K562 (cell line): ENCODE results near the gene BCL7B. TPM values are rescaled to one million over a fixed set of nuclear protein-coding genes. Genes with fewer than 3 reads are reported as not detected.

Experiments used
- ATAC-seq: fragments of 200-7000 bp; cut with Tn5 transposase; 3 replicates; pipeline ENCODE4 v1.9.1; 2020; ENCODE audit warnings: moderate library complexity
- BruUV-seq: library from RNA; stranded (reverse); fragments of 400-500 nt; replicated peaks from 2 replicates; lab custom pipeline; 2021; lab: Mats Ljungman, UMichigan
- CTCF ChIA-PET: fragments of 300-600 bp; formaldehyde crosslinking; extraction: SDS; loops from one replicate; lab custom pipeline; 2021; ENCODE audit warnings: low intra/inter-chr PET ratio; lab: Yijun Ruan, JAX
- POLR2A ChIA-PET: fragments of 300-600, 350-650 bp; sonication (Branson Sonifier 250); formaldehyde crosslinking; extraction: SDS; loops from one replicate; lab custom pipeline; 2021; ENCODE audit warnings: antibody characterized with exemption, inconsistent platforms; lab: Yijun Ruan, JAX
- DNase-seq, 4 experiments: peaks; one replicate each; pipeline versions ENCODE4 v3.0.0 to v3.0.0-alpha.2; 2011 to 2018; ENCODE audit warnings: low spot score in 3 of 4, mixed read lengths in 3 of 4; ENCODE audit errors: extremely low read depth in 1 of 4
- FAIRE-seq: peaks from 2 replicates; lab custom pipeline; 2011; peaks lifted over from hg19 to GRCh38; lab: Jason Lieb, UNC
- H2AFZ ChIP-seq: 2 replicates; pipeline ENCODE4 v1.6.0; 2011; ENCODE audit warnings: low read depth, low read length, control low read depth, inconsistent platforms
- H3K27ac ChIP-seq: fragments of 200-600 bp; 3 replicates; pipeline ENCODE4 v1.8.0; 2011; ENCODE audit warnings: low read depth, mild to moderate bottlenecking, control low read depth, inconsistent platforms, low read length, moderate library complexity, mixed read lengths; ENCODE audit errors: extremely low read depth
- H3K27me3 ChIP-seq, 2 experiments: fragments of 300-600 bp in 1 of 2; 2 replicates in 1 of 2; 3 replicates in 1 of 2; pipeline versions ENCODE4 v1.6.0 to v1.8.0; 2011; ENCODE audit warnings: inconsistent platforms in 2 of 2, low read length in 2 of 2, mild to moderate bottlenecking in 1 of 2, mixed read lengths in 1 of 2, moderate library complexity in 1 of 2; ENCODE audit not compliant: control insufficient read depth in 2 of 2, insufficient read depth in 2 of 2
- H3K36me3 ChIP-seq: fragments of 300-600 bp; 3 replicates; pipeline ENCODE4 v1.8.0; 2011; ENCODE audit warnings: mild to moderate bottlenecking, low read length, inconsistent platforms; ENCODE audit not compliant: control insufficient read depth, insufficient read depth
- H3K4me1 ChIP-seq, 2 experiments: fragments of 200-600 bp in 1 of 2; replicated peaks in 1 of 2; 2 replicates in 1 of 2; 3 replicates in 1 of 2; pipeline versions ENCODE4 v1.5.1 to v1.8.0; 2011; ENCODE audit warnings: inconsistent platforms in 2 of 2, low read length in 2 of 2, mild to moderate bottlenecking in 1 of 2, mixed read lengths in 1 of 2, moderate library complexity in 1 of 2; ENCODE audit not compliant: control insufficient read depth in 2 of 2, insufficient read depth in 2 of 2
- H3K4me2 ChIP-seq: 2 replicates; pipeline ENCODE4 v1.6.1; 2011; ENCODE audit warnings: low read length, control low read depth, inconsistent platforms, mixed read lengths; ENCODE audit not compliant: insufficient read depth
- H3K4me3 ChIP-seq: fragments of 200-600 bp; sonication (generic), shearing (Covaris generic); 2 replicates; pipeline ENCODE4 v1.5.1; 2016; ENCODE audit warnings: control low read depth, inconsistent platforms
- H3K79me2 ChIP-seq: fragments of 200-600 bp; 3 replicates; pipeline ENCODE4 v1.8.0; 2011; ENCODE audit warnings: low read length, inconsistent platforms; ENCODE audit not compliant: control insufficient read depth, insufficient read depth
- H3K9ac ChIP-seq, 2 experiments: 2 replicates each; pipeline versions ENCODE4 v1.6.0 to v1.6.1; 2011; ENCODE audit warnings: low read depth in 2 of 2, low read length in 2 of 2, control low read depth in 1 of 2, inconsistent platforms in 1 of 2, mild to moderate bottlenecking in 1 of 2, mixed read lengths in 1 of 2; ENCODE audit not compliant: insufficient read depth in 1 of 2
- H3K9me1 ChIP-seq: one replicate; pipeline ENCODE4 v1.6.0; 2011; ENCODE audit warnings: inconsistent platforms, mild to moderate bottlenecking, low read length, moderate library complexity; ENCODE audit not compliant: control insufficient read depth, insufficient read depth
- H3K9me3 ChIP-seq: replicated peaks from 2 replicates; pipeline ENCODE4 v1.5.1; 2011; ENCODE audit warnings: low read depth, low read length, inconsistent platforms; ENCODE audit not compliant: control insufficient read depth, insufficient read depth
- H4K20me1 ChIP-seq: replicated peaks from 2 replicates; pipeline ENCODE4 v1.6.1; 2011; ENCODE audit warnings: low read length, inconsistent platforms, mixed read lengths; ENCODE audit not compliant: control insufficient read depth, insufficient read depth
- BCLAF1 ChIP-seq, 2 experiments: fragments of 450-650 bp in 1 of 2; IDR thresholded peaks; 2 replicates each; pipeline ENCODE4 v1.6.1; 2011 to 2017; ENCODE audit warnings: low read depth in 2 of 2, antibody characterized with exemption in 1 of 2, borderline replicate concordance in 1 of 2, low read length in 1 of 2, mild to moderate bottlenecking in 1 of 2, mixed read lengths in 1 of 2; ENCODE audit not compliant: control insufficient read depth in 1 of 2
- CBX1 ChIP-seq: sonication (generic); IDR thresholded peaks from 2 replicates; pipeline ENCODE4 v1.6.1; 2016; ENCODE audit warnings: antibody characterized with exemption, low read depth, mild to moderate bottlenecking
- EWSR1 ChIP-seq: fragments of 450-650 bp; IDR thresholded peaks from 2 replicates; pipeline ENCODE4 v1.6.1; 2018; ENCODE audit warnings: borderline replicate concordance, mild to moderate bottlenecking, low read depth, moderate library complexity; ENCODE audit not compliant: partially characterized antibody
- POLR2G ChIP-seq: fragments of 200-400 bp; formaldehyde crosslinking; IDR thresholded peaks from 2 replicates; pipeline ENCODE4 v1.6.1; 2017; ENCODE audit warnings: low read depth, mild to moderate bottlenecking, antibody characterized with exemption, low read length, moderate library complexity
- RBFOX2 ChIP-seq: fragments of 200-400 bp; formaldehyde crosslinking; IDR thresholded peaks from 2 replicates; pipeline ENCODE4 v1.6.1; 2017; ENCODE audit warnings: low read depth, mild to moderate bottlenecking, low read length, moderate library complexity
- WGBS: fragments of 100-300 bp; shearing (Covaris generic); methylation state at CpG from one replicate; pipeline ENCODE4 v1.1.6; 2016; ENCODE audit warnings: low coverage, mixed read lengths; ENCODE audit not compliant: insufficient coverage; ENCODE audit errors: missing lambda C conversion rate; 5-methylcytosine and 5-hydroxymethylcytosine counted together
- in situ Hi-C: fragments of 300-500 bp; cut with MboI; formaldehyde crosslinking; loops from 4 replicates; pipeline ENCODE4 v1.15.0; 2018; ENCODE audit warnings: inconsistent platforms, mixed read lengths
- intact Hi-C: fragments of 100-400 bp; cut with micrococcal nuclease; formaldehyde crosslinking; loops from 2 replicates; pipeline ENCODE4 v1.14.2; 2022
- polyA plus RNA-seq, 8 experiments: library from polyadenylated mRNA; depleted of rRNA in 4 of 8; stranded (reverse) in 5 of 8; unstranded in 3 of 8; fragments of >200 nt; fragmentation: Nextera tagmentation in 2 of 8; fragmentation: Illumina TruSeq in 1 of 8; extraction: Ambion mirVana in 2 of 8; extraction: Trizol in 1 of 8; gene quantifications; 2 replicates each; pipeline versions ENCODE4 v1.2.1 to v1.2.3, GENCODE V29; 2011 to 2014; ENCODE audit warnings: inconsistent platforms in 1 of 8, missing spikeins in 1 of 8
- total RNA-seq, 7 experiments: library from RNA; depleted of rRNA in 6 of 7; stranded (reverse); fragments of >200 nt in 6 of 7; fragmentation: Illumina TruSeq in 2 of 7; extraction: Trizol in 2 of 7; gene quantifications; 2 replicates each; pipeline versions ENCODE4 v1.2.1 to v1.2.3, GENCODE V29; 2011 to 2021; ENCODE audit warnings: low replicate concordance in 1 of 7

BCL7B gene
- total and polyA plus RNA-seq, 9 of the 15 experiments (the other 6 are each of a cell fraction or from before 2014, with no cell fraction given): 10.0 to 73.2 (median 32.9) TPM

GRCh38 chr7:73573791-73574190 lies 16.3 kb upstream of the BCL7B start:
- Histone ChIP-seq H3K27ac (peak overlapping the region; percentile 73; the same call in 2 of the 3 replicates), H3K36me3 (peaks cover 79% of the 10 kb centered on the region), H3K4me1 (peaks cover 40 to 68% of the 10 kb centered on the region in 2 experiments), H3K9me3 (no peaks in the 10 kb centered on the region), H3K27me3 (no peaks in the 10 kb centered on the region), H3K79me2 (peaks cover 67% of the 10 kb centered on the region), H4K20me1 (peaks cover 38% of the 10 kb centered on the region), H3K9me1 (peaks cover 9% of the 10 kb centered on the region), H2AFZ (no peak overlapping the region), H3K4me3 (no peak overlapping the region), H3K9ac (peak overlapping the region in 1 of 2 experiments; percentile 86; a peak in 2 of 4 replicates), H3K4me2 (no peak overlapping the region; the same call in 1 of the 2 replicates)
- ChIA-PET CTCF (no interaction called here), POLR2A (interaction anchor here (0.6 to 5.6 kb wide), 2 partner anchors 8 to 273 kb away, joined by 3 to 72 read pairs; no protein-coding TSS in a partner anchor)
- DNase-seq: no peak
- TF ChIP-seq BCLAF1 (IDR thresholded peaks at IDR 0.05; ENCODE audit: borderline replicate concordance in 1 of 2, control insufficient read depth in 1 of 2, low read depth in 2 of 2, low read length in 1 of 2) (no peak), RBFOX2 (peak; percentile 51; the same call in 1 of the 2 replicates), POLR2G (peak; percentile 55), CBX1 (no peak), EWSR1 (no peak)
- in situ Hi-C loops (no loop called here), intact Hi-C loops (no loop called here)
- FAIRE-seq: no peak
- WGBS: 94% methylated on average over 11 of the region's 11 CpGs
- no TSS peak for BruUV-seq
- no peak for ATAC-seq
